HG03460 (cell line): Measurements from ENCODE around the gene RPS6KB1.
"Not testable (repeated sequence)": the region's sequence is repeated elsewhere in the genome, so short reads cannot be mapped to it uniquely, and the experiment has no call there.

Experiments used
- ATAC-seq: cut with Tn5 transposase; IDR thresholded peaks from one replicate; pipeline ENCODE4 v1.9.1; 2021; ENCODE audit not compliant: unreplicated experiment

Gene RPS6KB1

DNA sequence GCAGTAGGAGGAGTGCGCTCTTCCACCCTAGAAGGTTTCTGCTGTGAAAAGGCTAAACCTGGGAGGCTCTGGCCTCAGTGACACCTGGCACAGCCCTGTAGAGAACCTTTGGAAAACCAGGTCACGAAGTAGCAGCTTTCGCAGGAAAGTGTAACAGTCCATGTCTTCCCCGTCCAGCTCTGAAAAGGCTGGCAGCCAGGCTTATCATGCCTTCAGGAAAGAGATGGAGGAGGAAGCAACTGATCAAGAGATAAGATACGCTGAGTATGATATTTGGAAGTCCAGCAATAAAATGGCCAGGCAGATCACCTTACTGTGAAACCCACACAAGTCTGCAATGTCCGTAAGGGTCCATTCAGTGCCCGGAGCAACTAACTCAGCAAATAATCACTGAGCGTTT is 22.4 kb upstream of the RPS6KB1 start:
- no peak for ATAC-seq

- ATAC-seq = no peak
Observed at GRCh38 chr17:59872351-59872750, 20.6 kb upstream of the RPS6KB1 start.

GRCh38 chr17:59873414-59873813 is 19.5 kb upstream of the RPS6KB1 start:
- ATAC-seq = not testable (repeated sequence)

DNA sequence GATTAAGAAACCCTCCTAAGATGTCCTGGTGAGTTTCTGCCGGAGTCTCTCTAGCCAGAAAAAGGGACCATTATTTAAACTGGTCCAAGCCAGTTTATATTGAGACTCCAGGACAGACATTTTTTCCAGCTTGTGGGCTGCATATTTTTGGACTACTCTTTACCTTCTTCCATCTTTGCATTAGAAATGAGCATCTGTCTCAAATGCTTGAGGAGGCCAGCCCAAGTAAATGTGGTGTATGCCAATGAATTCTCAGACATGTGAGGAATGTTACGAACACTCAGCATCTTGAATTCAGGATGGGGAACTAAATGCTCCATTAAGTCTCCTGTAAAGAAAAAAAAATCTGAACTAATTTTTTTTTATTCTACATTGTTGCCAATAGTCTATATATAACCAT is 18.5 kb upstream of the RPS6KB1 start:
- ATAC-seq = no peak

- no peak for ATAC-seq
Observed at GRCh38 chr17:59876107-59876506, 16.8 kb upstream of the RPS6KB1 start.

DNA sequence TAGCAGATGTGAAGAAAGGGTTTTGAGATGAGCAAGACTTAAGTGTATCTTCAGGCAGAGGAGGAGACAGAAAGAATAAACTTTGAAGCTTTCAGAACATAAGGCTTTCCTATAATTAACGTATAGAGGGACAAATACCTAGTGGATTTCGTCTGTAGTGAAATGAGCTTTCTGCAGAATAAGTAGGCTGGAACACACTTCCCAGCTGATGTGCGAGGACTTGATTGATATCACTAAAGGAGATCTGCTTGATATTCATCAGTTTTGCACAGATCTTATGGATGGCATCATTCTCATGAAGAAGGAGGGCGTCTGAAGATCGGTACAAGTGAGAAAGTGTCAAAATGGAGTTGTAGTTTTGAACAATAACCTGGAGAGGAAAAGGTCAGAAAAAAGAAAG is 15.0 kb upstream of the RPS6KB1 start:
- no peak for ATAC-seq

DNA sequence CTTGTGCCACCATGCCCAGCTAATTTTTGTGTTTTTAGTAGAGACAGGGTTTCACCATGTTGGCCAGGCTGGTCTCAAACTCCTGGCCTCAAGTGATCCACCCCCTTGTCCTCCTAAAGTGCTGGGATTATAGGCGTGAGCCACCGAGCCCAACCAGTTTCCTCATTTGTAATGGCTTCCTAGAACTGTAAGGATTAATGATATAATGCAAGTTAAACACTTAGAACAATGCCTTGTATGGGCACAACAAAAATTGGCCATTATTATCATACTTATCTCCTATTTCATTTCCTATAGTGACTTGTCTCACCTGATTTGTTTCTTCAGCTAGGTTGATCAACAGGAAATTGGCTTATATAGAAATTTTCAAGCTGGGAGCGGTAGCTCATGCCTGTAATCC is 14.3 kb upstream of the RPS6KB1 start:
- no peak for ATAC-seq

DNA sequence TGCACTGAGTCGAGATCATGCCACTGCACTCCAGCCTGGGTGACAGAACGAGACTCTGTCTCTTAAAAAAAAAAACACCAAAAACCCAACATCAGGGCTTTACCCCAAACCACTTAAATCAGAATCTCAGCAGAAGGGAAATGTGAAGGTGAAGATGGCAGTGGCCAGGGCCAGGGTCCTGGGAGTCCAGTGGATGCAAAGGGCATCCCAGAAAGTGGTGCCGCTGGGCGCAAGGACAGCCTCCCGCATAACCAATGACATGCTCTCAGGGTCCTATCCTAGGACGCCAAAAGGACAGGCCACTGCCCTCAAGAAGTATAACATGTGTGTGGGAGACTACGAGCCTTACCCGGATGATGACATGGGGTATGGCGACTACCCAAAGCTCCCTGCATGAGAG is 8.1 kb upstream of the RPS6KB1 start:
- ATAC-seq = no peak

DNA sequence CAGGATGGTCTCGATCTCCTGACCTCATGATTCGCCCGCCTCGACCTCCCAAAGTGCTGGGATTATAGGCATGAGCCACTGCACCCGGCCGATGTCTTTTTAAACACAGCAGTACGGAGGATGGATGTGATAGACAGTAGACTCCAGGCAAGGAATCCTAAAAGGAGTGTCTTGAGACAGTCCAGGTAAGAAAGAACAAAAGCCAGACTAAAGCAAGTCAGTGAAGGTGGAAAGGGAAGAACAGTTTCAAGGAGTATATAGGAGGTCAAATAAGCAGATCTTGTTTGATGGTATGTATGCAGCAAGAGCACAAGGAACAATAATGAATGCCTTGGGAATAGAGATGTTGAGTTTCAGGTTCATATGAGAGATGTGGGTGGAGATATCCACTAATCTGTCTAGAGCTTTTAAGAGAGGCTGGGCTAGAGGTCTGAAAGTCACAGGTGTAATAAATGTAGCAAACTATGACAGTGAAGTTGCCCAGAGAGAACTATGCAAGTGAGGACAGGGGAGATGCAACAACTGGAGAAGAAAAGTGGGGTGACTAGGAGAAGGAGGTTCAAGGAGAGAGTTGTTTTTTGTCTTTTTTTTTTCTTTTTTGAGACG is 4.7 kb upstream of the RPS6KB1 start:
- ATAC-seq = no peak

GRCh38 chr17:59890720-59891119 is 2.2 kb upstream of the RPS6KB1 start:
- no peak for ATAC-seq

- peak; percentile 53 for ATAC-seq
Observed at GRCh38 chr17:59892251-59892923, 534 bp upstream of the RPS6KB1 start.

DNA sequence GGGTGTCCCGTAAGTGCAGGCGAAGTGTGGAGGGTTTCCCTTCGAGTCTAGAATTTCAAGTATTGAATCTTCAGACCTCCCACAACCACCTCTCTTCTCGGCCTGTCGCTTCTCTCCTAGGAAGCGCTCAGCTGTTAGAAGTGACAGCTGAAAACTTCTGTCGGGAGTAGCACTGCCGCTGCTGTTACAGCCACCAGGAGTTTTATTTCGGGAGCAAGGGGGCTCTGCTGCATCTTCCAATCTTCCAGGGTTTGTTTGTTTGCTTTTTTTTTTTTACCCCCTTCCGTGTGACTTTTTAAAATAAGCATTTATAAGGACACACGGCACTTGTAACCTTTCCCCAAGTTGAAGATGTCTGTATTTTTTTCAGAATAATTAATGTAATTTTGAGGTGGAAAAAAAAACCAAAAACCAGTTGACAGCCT is 767 bp downstream of the RPS6KB1 start:
- ATAC-seq = no peak

- ATAC-seq = no peak
Observed at GRCh38 chr17:59897090-59897489, 4.2 kb downstream of the RPS6KB1 start.

GRCh38 chr17:59899099-59899498 is 6.2 kb downstream of the RPS6KB1 start:
- no peak for ATAC-seq

- ATAC-seq = no peak
Observed at GRCh38 chr17:59901604-59902003, 8.7 kb downstream of the RPS6KB1 start.

GRCh38 chr17:59903455-59903854 is 10.5 kb downstream of the RPS6KB1 start:
- no peak for ATAC-seq

DNA sequence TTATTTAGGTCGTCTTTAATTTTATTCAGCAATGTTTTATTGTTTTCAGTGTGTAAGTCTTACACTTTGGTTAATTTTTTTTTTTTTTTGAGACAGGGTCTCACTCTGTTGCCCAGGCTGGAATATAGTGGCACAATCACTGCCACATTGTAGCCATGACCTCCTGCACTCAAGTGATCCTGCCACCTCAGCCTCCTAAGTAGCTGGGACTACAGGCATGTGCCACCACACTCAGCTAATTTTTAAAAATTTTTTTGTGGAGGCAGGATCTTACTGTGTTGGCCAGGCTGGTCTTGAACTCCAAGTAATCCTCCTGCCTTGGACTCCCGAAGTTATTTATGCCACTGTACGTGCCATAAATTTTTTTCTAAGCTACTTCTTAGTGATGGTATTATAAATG is 14.5 kb downstream of the RPS6KB1 start:
- ATAC-seq = no peak

- no peak for ATAC-seq
Observed at GRCh38 chr17:59914274-59914854, 21.4 kb downstream of the RPS6KB1 start.

GRCh38 chr17:59916446-59916845 is 23.5 kb downstream of the RPS6KB1 start:
- no peak for ATAC-seq

DNA sequence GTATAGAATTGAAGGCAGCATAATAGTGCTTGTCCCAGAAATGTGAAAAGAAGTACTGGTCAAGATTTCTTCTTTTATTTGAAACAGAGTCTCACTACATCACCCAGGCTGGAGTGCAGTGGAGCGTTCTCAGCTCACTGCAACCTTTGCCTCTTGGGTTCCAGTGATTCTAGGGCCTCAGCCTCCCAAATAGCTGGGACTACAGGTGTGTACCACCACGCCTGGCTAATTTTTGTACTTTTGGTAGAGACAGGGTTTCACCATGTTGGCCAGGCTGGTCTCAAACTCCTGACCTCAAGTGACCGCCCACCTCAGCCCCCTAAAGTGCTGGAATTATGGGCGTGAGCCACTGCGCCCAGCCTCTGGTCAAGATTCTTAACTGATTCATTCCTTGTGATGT is 27.7 kb downstream of the RPS6KB1 start:
- ATAC-seq = not testable (repeated sequence)

- ATAC-seq = not testable (repeated sequence)
Observed at GRCh38 chr17:59930121-59930520, 37.2 kb downstream of the RPS6KB1 start.

DNA sequence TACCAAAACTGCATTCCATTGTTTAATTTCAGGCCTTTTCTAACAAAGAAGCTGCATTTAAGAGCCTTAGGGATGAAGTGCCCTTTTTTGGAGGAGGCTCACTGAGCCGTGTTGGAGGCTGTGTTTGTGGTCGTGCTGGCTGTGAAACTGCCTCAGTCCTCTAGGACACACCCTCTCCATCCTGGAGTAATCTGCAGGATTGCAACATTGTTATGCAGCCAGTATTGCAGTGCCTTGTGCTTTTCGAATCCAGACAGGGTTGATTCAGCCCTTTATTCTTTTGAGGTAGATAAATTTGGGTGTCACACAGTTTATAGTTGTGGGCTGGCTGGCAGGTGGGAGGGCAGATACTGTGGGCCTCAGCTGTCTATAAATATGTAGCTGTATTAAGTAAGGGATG is 37.8 kb downstream of the RPS6KB1 start:
- ATAC-seq = not testable (repeated sequence)

DNA sequence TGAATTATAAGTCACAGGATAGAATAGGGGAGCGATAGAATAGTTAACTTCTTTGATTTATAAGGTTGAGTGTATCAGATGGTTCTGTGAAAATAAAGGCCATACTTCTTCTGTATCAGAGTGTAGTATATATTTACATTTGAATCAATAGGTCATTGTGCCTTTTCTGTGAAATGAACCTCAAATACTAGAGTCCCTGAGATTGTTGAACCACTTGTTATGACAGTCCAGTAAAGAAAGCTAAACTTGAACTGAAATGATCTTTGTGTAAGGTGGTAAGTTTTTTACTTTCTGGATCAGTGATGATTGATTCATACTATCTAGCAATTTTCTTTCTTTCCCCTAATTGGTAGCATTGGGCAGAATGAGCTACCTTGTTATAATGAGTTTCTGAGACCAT is 40.4 kb downstream of the RPS6KB1 start:
- not testable (repeated sequence) for ATAC-seq
